ENCODE data around the gene IHH.

The IHH gene

DNA sequence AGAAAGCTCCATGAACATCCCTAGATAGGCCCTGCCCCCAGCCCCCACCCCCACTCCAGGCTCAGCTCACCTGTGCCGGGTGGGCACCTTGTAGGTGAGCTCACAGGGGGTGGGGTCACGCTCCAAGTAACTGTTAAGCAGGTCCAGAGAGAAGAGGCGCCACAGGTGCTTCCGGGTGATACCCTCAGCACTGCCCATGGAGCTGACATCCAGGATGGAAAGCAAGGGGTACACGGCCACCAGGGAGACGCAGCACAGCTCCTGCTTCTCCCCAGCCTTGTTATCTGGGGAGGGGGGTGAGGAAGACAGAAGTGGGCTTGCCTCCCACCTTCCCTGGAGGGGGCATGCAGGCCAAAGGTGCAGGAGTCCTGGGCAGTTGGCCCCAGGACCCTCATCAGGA lies 41.3 kb downstream of the IHH start:
- Histone ChIP-seq H3K4me1 (ENCODE audit: control insufficient read depth, insufficient read depth, low read length) (no peaks in the 10 kb centered on the region), H3K4me3 (ENCODE audit: low read length) (no peak overlapping the region), H3K27ac (ENCODE audit: low read depth, low read length) (no peak overlapping the region), H3K27me3 (ENCODE audit: control insufficient read depth, insufficient read depth, low read length) (no peaks in the 10 kb centered on the region), H3K9ac (ENCODE audit: low read length) (no peak overlapping the region), H3K36me3 (ENCODE audit: control insufficient read depth, insufficient read depth, low read length) (no peaks in the 10 kb centered on the region)

DNA sequence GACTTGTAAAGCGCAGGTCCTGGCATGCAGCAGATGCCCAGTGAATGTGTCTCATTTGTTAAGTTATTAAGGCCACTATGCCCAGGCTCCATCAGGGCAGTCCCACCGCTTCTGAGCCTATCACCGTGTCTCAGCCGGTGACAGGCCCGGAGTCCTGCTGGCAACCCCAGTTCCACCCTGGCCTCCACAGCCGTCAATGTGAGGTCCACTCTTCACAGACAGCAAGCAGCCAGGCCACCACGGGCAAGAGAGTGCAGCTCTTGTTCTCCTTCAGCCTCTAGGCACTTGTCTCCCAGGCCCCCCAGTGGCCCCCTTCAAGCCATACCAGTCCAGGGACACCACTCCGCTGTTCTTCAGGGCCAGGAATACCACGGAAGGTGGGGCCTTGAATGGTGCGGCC lies 42.0 kb downstream of the IHH start:
- no peak overlapping the region for H3K27ac ChIP-seq (ENCODE audit: low read depth, low read length)
- no peaks in the 10 kb centered on the region for H3K4me1 ChIP-seq (ENCODE audit: control insufficient read depth, insufficient read depth, low read length)
- no peak overlapping the region for H3K9ac ChIP-seq (ENCODE audit: low read length)
- H3K4me3 ChIP-seq (ENCODE audit: low read length), result no peak overlapping the region
- no peaks in the 10 kb centered on the region for H3K27me3 ChIP-seq (ENCODE audit: control insufficient read depth, insufficient read depth, low read length)
- H3K36me3 ChIP-seq (ENCODE audit: control insufficient read depth, insufficient read depth, low read length), result no peaks in the 10 kb centered on the region

DNA sequence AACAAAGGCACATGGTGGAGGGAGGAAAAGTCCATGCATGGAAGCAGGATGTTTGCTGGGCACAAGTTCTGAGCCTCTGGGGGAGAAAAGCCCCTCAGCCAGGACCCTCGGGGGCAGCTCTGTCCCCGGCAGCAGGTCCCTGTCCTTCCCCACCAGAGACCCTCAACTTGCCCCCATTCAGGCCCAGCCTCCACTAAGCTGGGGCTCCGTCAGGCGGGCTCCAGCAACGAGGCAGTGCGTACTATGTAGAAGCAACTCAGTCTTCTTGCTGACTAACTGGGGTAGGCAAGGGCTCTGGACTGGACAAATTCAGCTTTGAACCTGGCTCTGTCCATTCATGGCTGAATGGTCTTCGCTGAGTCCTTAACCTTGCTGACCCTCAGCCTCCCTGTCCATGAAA lies 42.4 kb downstream of the IHH start:
- Histone ChIP-seq H3K4me1 (ENCODE audit: control insufficient read depth, insufficient read depth, low read length) (no peaks in the 10 kb centered on the region), H3K9ac (ENCODE audit: low read length) (no peak overlapping the region), H3K27ac (ENCODE audit: low read depth, low read length) (no peak overlapping the region), H3K27me3 (ENCODE audit: control insufficient read depth, insufficient read depth, low read length) (no peaks in the 10 kb centered on the region), H3K36me3 (ENCODE audit: control insufficient read depth, insufficient read depth, low read length) (no peaks in the 10 kb centered on the region), H3K4me3 (ENCODE audit: low read length) (no peak overlapping the region)

DNA sequence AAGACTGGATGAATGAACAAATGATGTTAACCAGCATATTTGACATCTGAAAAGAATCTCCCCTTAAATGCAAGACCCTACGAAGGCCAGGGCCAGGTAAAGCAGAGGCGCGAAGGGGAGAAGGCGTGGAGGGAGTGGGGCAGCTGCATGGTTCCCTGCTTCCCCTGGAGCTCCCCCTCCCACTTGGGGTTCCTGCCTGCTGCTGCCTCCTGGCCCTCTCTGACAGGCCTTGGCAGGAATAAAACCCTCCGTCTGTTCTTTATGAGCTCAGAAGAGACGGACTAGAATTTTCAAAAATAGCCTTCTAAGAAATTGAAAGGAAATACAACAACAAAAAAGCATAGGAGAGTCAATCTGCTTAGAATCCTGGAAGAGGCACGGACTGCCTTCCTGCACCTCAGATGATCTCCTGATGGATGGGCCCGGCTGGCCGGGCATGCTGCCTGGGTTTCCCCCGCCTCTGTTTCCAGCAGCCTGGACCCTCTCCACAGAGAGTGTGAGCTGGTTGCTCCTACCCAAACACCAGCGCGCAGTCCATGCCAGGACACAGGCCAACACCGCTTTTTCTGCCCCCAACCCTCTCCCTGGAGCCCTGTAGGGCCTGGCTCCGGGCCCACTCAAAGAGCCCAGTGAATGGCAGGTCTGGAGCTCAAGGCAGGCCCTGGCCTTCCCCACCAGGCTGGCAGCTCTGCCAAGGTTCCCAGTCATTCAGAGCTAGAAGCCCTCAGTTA lies 43.4 kb downstream of the IHH start:
- no peaks in the 10 kb centered on the region for H3K4me1 ChIP-seq (ENCODE audit: control insufficient read depth, insufficient read depth, low read length)
- no peak overlapping the region for H3K9ac ChIP-seq (ENCODE audit: low read length)
- H3K36me3 ChIP-seq (ENCODE audit: control insufficient read depth, insufficient read depth, low read length), result no peaks in the 10 kb centered on the region
- no peak overlapping the region for H3K27ac ChIP-seq (ENCODE audit: low read depth, low read length)
- no peak overlapping the region for H3K4me3 ChIP-seq (ENCODE audit: low read length)
- H3K27me3 ChIP-seq (ENCODE audit: control insufficient read depth, insufficient read depth, low read length), result no peaks in the 10 kb centered on the region

DNA sequence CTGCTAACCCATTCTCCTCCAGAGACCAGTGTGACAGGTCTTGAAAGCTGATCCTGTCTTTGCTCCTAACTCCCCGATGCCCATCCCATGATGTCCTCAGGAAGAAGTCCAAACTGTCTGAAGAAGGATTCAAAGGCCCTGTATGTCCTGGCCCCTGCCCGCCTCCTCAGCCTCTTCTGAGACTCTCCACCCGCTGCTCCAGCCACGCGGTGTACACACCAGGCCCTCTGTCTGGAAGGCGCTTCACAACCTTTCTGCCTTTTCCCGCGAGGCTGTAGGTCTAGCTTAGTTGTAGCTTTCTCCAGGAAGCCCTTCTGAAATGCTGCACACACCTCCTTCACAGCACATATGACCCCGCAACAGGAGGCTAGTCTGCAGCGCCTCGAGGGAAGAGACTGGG lies 44.0 kb downstream of the IHH start:
- no peaks in the 10 kb centered on the region for H3K27me3 ChIP-seq (ENCODE audit: control insufficient read depth, insufficient read depth, low read length)
- no peak overlapping the region for H3K4me3 ChIP-seq (ENCODE audit: low read length)

DNA sequence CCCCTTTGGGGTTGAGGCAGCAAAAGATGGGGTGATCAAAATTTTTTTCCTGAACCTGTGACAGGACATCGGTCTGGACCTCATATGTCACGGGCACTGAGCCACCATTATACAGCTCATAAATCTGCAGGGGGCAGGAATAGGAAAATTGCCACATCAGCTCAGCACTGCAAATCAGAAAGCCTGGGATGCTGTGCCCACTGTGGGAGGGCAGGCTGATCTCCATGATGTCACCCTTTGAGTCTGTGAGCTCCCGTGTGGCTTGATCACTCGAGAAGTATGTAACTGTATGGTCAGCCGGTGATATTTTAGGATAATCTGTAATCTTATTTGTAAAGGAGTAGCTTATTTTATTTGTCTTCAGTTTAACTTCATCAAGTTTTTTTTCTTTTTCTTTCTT lies 49.8 kb downstream of the IHH start:
- no peaks in the 10 kb centered on the region for H3K27me3 ChIP-seq (ENCODE audit: control insufficient read depth, insufficient read depth, low read length)

More for the DNA sequence above, 44.0 kb downstream of the IHH start:
- Histone ChIP-seq H3K4me1 (ENCODE audit: control insufficient read depth, insufficient read depth, low read length) (no peaks in the 10 kb centered on the region), H3K27ac (ENCODE audit: low read depth, low read length) (no peak overlapping the region), H3K36me3 (ENCODE audit: control insufficient read depth, insufficient read depth, low read length) (no peaks in the 10 kb centered on the region), H3K9ac (ENCODE audit: low read length) (no peak overlapping the region)

DNA sequence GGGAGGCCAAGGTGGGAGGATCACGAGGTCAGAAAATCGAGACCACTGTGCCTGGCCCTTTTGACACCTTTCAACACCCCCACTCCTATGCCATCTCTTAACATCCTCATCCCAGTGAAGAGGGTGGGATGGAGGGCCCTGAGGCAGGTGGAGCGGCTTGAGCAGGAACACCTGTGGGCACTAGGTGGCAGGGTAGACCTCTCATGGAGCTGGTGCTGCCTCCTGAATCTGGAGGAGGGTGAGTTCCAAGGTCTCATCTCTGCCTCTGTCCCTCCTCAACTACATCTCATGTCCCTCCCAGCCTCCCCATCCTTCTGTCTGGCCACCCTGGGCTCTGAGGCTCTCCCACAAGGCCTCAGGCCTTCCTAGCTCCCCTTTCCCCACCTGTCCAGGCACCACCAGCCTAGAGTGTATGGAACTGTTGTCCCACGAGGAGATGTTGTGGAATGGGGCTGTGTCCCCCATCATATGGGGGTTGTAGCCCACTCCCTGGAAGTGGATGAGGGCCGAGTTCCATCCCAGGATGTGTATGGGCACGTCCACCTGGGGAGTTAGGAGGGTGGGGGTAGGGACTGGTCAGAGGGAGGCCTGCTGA lies 50.5 kb downstream of the IHH start:
- no peaks in the 10 kb centered on the region for H3K27me3 ChIP-seq (ENCODE audit: control insufficient read depth, insufficient read depth, low read length)

More for the DNA sequence above, 49.8 kb downstream of the IHH start:
- Histone ChIP-seq H3K27ac (ENCODE audit: low read depth, low read length) (no peak overlapping the region), H3K9ac (ENCODE audit: low read length) (no peak overlapping the region), H3K4me1 (ENCODE audit: control insufficient read depth, insufficient read depth, low read length) (no peaks in the 10 kb centered on the region), H3K36me3 (ENCODE audit: control insufficient read depth, insufficient read depth, low read length) (no peaks in the 10 kb centered on the region), H3K4me3 (ENCODE audit: low read length) (no peak overlapping the region)

DNA sequence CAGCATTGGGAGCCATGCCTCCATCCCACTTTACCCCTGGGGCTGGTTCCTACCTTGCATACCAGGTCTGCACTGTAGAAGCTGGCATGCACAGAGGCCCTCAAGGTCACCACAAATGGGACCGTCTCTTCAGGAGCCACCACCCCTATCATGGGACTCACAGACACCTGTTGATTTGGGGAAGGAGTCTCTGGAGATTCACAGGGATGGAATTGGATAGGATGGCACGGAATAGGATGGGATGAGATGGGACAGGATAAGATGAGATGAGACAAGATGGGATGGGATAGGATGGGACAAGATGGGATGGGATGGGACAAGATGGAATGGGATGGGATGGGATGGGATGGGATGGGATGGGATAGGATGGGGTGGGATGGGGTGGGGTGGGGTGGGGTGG lies 51.4 kb downstream of the IHH start:
- H3K4me1 ChIP-seq (ENCODE audit: control insufficient read depth, insufficient read depth, low read length), result no peaks in the 10 kb centered on the region
- no peak overlapping the region for H3K4me3 ChIP-seq (ENCODE audit: low read length)
- no peak overlapping the region for H3K27ac ChIP-seq (ENCODE audit: low read depth, low read length)
- peaks cover 2% of the 10 kb centered on the region for H3K27me3 ChIP-seq (ENCODE audit: control insufficient read depth, insufficient read depth, low read length)
- H3K9ac ChIP-seq (ENCODE audit: low read length), result no peak overlapping the region
- H3K36me3 ChIP-seq (ENCODE audit: control insufficient read depth, insufficient read depth, low read length), result no peaks in the 10 kb centered on the region

More for the DNA sequence above, 50.5 kb downstream of the IHH start:
- no peak overlapping the region for H3K9ac ChIP-seq (ENCODE audit: low read length)
- H3K27ac ChIP-seq (ENCODE audit: low read depth, low read length), result no peak overlapping the region
- no peak overlapping the region for H3K4me3 ChIP-seq (ENCODE audit: low read length)
- H3K4me1 ChIP-seq (ENCODE audit: control insufficient read depth, insufficient read depth, low read length), result no peaks in the 10 kb centered on the region
- no peaks in the 10 kb centered on the region for H3K36me3 ChIP-seq (ENCODE audit: control insufficient read depth, insufficient read depth, low read length)

Measured in rectal smooth muscle tissue (tissue), 1 donor.